HG03571 (cell line): ENCODE data around the gene FAIM2.
A peak's percentile ranks its signal among the peaks of the same experiment; 100 is the strongest.
"Not testable (repeated sequence)": the region's sequence is repeated elsewhere in the genome, so short reads cannot be mapped to it uniquely, and the experiment has no call there.

ENCODE experiments used
- ATAC-seq: cut with Tn5 transposase; IDR thresholded peaks from one replicate; pipeline ENCODE4 v1.9.1; 2021; ENCODE audit not compliant: unreplicated experiment

FAIM2 gene

GRCh38 chr12:49866859-49867569 is 36.7 kb downstream of the FAIM2 start:
- ATAC-seq = no peak

- no peak for ATAC-seq
Observed at GRCh38 chr12:49865782-49866135, 37.9 kb downstream of the FAIM2 start.

- no peak for ATAC-seq
Observed at GRCh38 chr12:49865109-49865781, 38.5 kb downstream of the FAIM2 start.

- ATAC-seq = no peak
Observed at GRCh38 chr12:49864798-49865090, 39.0 kb downstream of the FAIM2 start.

GRCh38 chr12:49863946-49864797 is 39.5 kb downstream of the FAIM2 start:
- no peak for ATAC-seq

- not testable (repeated sequence) for ATAC-seq
Observed at GRCh38 chr12:49860921-49861320, 42.8 kb downstream of the FAIM2 start.

GRCh38 chr12:49855890-49856289 is 47.8 kb downstream of the FAIM2 start:
- ATAC-seq = not testable (repeated sequence)

GRCh38 chr12:49854976-49855375 is 48.7 kb downstream of the FAIM2 start:
- ATAC-seq = no peak

- no peak for ATAC-seq
Observed at GRCh38 chr12:49853671-49854070, 50.0 kb downstream of the FAIM2 start.

GRCh38 chr12:49847161-49847560 is 56.5 kb downstream of the FAIM2 start:
- no peak for ATAC-seq

GRCh38 chr12:49846032-49846431 is 57.7 kb downstream of the FAIM2 start:
- no peak for ATAC-seq

GRCh38 chr12:49843876-49844437 is 59.7 kb downstream of the FAIM2 start:
- no peak for ATAC-seq

GRCh38 chr12:49843411-49843810 is 60.3 kb downstream of the FAIM2 start:
- no peak for ATAC-seq

- peak; percentile 73 for ATAC-seq
Observed at GRCh38 chr12:49842519-49843352, 61.0 kb downstream of the FAIM2 start, which contains the start of gene BCDIN3D. Gene BCDIN3D (minus strand): TSS chr12:49843106. CDS start chr12:49843087, 19 bp downstream.

GRCh38 chr12:49838973-49839633 is 64.6 kb downstream of the FAIM2 start:
- ATAC-seq = no peak

GRCh38 chr12:49832836-49833421 is 70.8 kb downstream of the FAIM2 start:
- ATAC-seq = no peak

GRCh38 chr12:49831717-49832116 is 72.0 kb downstream of the FAIM2 start:
- ATAC-seq = no peak

- peak; percentile 72 for ATAC-seq
Observed at GRCh38 chr12:49828133-49829091, 75.3 kb downstream of the FAIM2 start, which contains the start of gene NCKAP5L. Gene NCKAP5L (minus strand): TSS chr12:49828413. CDS start chr12:49804044, 24,369 bp downstream.
